Upper lobe of right lung (tissue), 1 donor: ENCODE measurements around the gene KRTAP5-4. TPM values are rescaled to one million over a fixed set of nuclear protein-coding genes. Genes with fewer than 3 reads are reported as not detected.
"Not testable (repeated sequence)": the region's sequence is repeated elsewhere in the genome, so short reads cannot be mapped to it uniquely, and the experiment has no call there.

Experiments used
- ATAC-seq: fragments of 200-7000 bp; cut with Tn5 transposase; one replicate; pipeline ENCODE4 v1.9.1; 2020; ENCODE audit warnings: mild to moderate bottlenecking, moderate library complexity
- DNase-seq: peaks from one replicate; pipeline ENCODE4 v3.0.0-alpha.2; 2020
- H3K27ac ChIP-seq: fragments of 200-600 bp; one replicate; pipeline ENCODE4 v1.8.0; 2022
- H3K27me3 ChIP-seq: fragments of 200-600 bp; one replicate; pipeline ENCODE4 v1.8.0; 2022; ENCODE audit warnings: mild to moderate bottlenecking
- H3K36me3 ChIP-seq: fragments of 200-600 bp; one replicate; pipeline ENCODE4 v1.8.0; 2022
- H3K4me1 ChIP-seq: fragments of 200-600 bp; one replicate; pipeline ENCODE4 v1.8.0; 2022
- H3K4me3 ChIP-seq: fragments of 200-600 bp; one replicate; pipeline ENCODE4 v1.8.0; 2022; ENCODE audit warnings: mild to moderate bottlenecking
- H3K9me3 ChIP-seq: fragments of 200-600 bp; one replicate; pipeline ENCODE4 v1.8.0; 2022
- intact Hi-C: fragments of 100-400 bp; cut with DNase I; formaldehyde crosslinking; loops from one replicate; pipeline ENCODE4 v1.11.0; 2022
- total RNA-seq: library from RNA; stranded (reverse); fragmentation: NEBNext Ultra II Directional; extraction: Animal tissue kit (Norgen Biotek cat#: 25700); gene quantifications from one replicate; pipeline ENCODE4 v1.2.1, GENCODE V29; 2021
- TF ChIP-seq, protein P1 (sequence below): fragments of 200-600 bp; IDR thresholded peaks from one replicate; pipeline ENCODE4 v1.8.0; 2022; ENCODE audit warnings: antibody characterized with exemption
- donor health status: DM: no; HTN: yes; CAD: no; lungs with severe emphysema.

The KRTAP5-4 gene
- total RNA-seq, 1 donor from 2014 or later = not detected

GRCh38 chr11:1667906-1668305 is 46.0 kb upstream of the KRTAP5-4 start:
- H3K27ac ChIP-seq = no peak overlapping the region
- DNase-seq (no peak), ATAC-seq (no peak)
- TF ChIP-seq, protein P1, sequence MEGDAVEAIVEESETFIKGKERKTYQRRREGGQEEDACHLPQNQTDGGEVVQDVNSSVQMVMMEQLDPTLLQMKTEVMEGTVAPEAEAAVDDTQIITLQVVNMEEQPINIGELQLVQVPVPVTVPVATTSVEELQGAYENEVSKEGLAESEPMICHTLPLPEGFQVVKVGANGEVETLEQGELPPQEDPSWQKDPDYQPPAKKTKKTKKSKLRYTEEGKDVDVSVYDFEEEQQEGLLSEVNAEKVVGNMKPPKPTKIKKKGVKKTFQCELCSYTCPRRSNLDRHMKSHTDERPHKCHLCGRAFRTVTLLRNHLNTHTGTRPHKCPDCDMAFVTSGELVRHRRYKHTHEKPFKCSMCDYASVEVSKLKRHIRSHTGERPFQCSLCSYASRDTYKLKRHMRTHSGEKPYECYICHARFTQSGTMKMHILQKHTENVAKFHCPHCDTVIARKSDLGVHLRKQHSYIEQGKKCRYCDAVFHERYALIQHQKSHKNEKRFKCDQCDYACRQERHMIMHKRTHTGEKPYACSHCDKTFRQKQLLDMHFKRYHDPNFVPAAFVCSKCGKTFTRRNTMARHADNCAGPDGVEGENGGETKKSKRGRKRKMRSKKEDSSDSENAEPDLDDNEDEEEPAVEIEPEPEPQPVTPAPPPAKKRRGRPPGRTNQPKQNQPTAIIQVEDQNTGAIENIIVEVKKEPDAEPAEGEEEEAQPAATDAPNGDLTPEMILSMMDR = no peak
- H3K4me1 ChIP-seq = no peaks in the 10 kb centered on the region
- no peak overlapping the region for H3K4me3 ChIP-seq
- H3K27me3 ChIP-seq = peaks cover 17% of the 10 kb centered on the region
- H3K9me3 ChIP-seq = no peaks in the 10 kb centered on the region
- intact Hi-C loops = no loop called here
- H3K36me3 ChIP-seq = no peaks in the 10 kb centered on the region

GRCh38 chr11:1667121-1667850 is 45.3 kb upstream of the KRTAP5-4 start:
- intact Hi-C loops = no loop called here
- Histone ChIP-seq H3K4me1 (no peaks in the 10 kb centered on the region), H3K9me3 (no peaks in the 10 kb centered on the region), H3K36me3 (no peaks in the 10 kb centered on the region), H3K4me3 (no peak overlapping the region), H3K27ac (no peak overlapping the region), H3K27me3 (peaks cover 17% of the 10 kb centered on the region)
- ATAC-seq (peak; percentile 7), DNase-seq (no peak)
- TF ChIP-seq, protein P1 = no peak

DNA sequence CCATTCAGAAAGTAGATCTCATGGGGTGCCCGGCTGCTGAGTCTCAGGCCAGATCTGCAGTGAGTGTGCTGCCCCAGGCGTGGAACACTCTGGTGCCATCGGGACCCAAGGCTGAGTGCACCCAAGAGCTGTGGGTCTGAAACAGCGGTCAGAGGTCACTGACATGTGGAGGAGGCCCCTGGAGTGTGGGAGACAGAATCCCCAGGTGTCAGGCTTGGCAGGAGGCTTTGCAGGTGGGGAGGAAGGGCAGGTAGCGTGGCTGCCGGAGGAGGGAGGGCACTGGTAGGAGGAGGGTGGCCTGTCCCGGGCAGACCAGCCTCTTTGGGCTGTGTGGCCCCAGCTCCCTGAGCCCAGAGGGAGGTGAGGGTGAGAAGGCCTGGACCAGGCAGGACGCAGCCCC is 43.4 kb upstream of the KRTAP5-4 start:
- Histone ChIP-seq H3K36me3 (no peaks in the 10 kb centered on the region), H3K4me1 (no peaks in the 10 kb centered on the region), H3K27me3 (peaks cover 17% of the 10 kb centered on the region), H3K27ac (no peak overlapping the region), H3K4me3 (no peak overlapping the region), H3K9me3 (no peaks in the 10 kb centered on the region)
- intact Hi-C loops = no loop called here
- ATAC-seq = no peak
- no peak for DNase-seq
- TF ChIP-seq, protein P1 = no peak

DNA sequence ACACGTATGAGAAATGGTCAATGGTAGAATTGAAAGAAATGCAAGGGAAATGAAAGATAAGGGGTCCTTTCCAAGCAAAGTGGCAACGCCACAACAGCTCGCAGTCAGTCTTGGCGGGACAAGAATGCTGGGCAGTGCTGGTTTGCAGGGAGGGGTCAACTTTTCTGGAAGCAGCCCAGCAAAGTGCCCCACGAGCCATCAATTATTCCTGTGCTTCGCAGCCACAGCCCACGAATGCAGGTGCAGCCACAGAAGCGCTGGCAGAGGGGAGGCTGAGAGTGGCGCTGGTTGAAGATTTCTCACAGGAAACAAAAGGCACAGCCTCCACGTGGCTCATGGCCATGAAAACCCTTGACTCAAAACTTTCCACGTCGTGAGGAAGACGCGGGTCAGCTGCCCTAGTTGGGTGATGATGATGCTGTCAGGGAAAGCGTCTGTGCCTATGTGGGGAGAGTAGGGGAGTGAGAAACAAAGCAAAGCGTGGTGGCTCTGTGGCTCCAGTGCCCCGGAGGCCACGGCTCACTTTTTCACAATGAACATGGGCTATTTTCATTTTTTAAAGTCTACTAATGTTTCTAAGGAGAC is 40.9 kb upstream of the KRTAP5-4 start:
- H3K27me3 ChIP-seq, H3K27ac ChIP-seq, H3K4me1 ChIP-seq, H3K36me3 ChIP-seq, DNase-seq, intact Hi-C loops, ATAC-seq, H3K9me3 ChIP-seq, H3K4me3 ChIP-seq: not testable (repeated sequence)

GRCh38 chr11:1661454-1662269 is 39.7 kb upstream of the KRTAP5-4 start:
- H3K4me1 ChIP-seq, intact Hi-C loops, H3K9me3 ChIP-seq, H3K27me3 ChIP-seq, DNase-seq, ATAC-seq, H3K27ac ChIP-seq, H3K36me3 ChIP-seq, H3K4me3 ChIP-seq: not testable (repeated sequence)

DNA sequence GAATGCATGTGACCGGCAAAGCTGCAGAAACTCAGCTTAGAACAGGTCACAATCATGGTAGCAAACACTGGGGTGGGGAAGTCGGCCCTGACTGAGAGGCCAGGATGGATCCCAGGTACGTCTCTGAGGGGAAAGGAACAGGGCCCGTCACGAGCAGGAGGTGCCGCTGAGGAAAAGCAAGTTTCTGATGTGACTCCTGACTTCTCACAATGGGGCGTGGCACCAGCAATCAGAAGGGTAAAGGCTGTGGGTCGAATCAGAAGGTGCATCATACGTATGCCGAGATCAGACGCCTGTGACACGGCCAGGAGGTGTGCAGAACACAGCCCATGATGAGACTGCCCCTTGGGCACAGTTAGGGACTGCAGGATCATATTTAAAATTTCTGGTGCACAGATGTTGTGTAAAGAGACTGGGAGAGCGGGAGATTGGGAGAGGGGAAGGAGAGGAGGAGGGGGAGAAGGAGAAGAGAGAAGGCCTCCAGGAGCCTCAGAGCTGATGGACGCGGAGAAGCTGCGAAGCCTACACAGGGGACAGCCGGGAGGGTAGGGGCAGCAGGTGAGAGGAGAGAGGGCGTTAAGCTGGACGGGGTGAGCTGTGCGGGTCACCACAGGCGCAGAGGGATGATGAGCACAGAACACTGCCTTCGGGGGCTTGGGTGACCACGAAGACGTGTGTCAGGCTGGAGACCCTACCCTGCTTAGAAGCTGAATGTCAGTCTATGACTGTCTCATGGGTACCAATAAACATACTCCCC is 38.4 kb upstream of the KRTAP5-4 start:
- Histone ChIP-seq H3K27me3 (peaks cover 14% of the 10 kb centered on the region), H3K27ac (no peak overlapping the region), H3K9me3 (no peaks in the 10 kb centered on the region), H3K36me3 (no peaks in the 10 kb centered on the region), H3K4me3 (no peak overlapping the region), H3K4me1 (no peaks in the 10 kb centered on the region)
- TF ChIP-seq, protein P1 = no peak
- ATAC-seq = no peak
- peak; percentile 39 for DNase-seq
- intact Hi-C loops = no loop called here
